ENCODE data around the gene FAAP100.

The FAAP100 gene

DNA sequence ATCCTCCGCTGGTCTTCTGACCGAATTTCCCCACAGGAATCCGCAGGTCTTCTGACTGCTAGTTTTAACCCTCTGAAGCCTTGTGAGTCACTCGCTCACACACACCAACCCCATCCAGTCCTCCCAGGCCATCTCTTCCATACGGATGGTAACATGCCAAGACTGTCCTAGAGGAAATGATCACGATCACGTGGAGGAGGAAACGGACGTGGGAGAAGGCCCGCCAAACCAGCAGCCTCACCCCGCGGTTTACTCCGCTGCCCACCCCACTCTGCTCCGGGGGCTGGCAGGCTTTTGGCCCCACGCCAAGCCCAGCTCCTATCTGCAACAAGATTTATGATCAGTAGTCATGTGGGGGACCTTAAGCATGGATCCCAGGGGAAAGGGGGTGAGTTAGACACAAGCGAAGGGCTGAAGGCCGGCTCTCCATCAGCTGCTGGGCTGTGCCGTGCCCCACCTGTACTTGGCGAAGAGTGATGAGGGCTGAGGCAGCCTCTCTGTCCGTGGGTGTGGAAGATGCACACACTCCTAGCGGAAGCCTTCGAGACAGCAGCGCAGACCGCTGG, 1.5 kb upstream of the FAAP100 start:
- peak in 1 of 51 donors; percentile 58 for DNase-seq

- DNase-seq: peak in 36 of 51 donors; percentile 13 to 76 (median 48)
Observed at GRCh38 chr17:81553018-81553615, 964 bp upstream of the FAAP100 start.

DNA sequence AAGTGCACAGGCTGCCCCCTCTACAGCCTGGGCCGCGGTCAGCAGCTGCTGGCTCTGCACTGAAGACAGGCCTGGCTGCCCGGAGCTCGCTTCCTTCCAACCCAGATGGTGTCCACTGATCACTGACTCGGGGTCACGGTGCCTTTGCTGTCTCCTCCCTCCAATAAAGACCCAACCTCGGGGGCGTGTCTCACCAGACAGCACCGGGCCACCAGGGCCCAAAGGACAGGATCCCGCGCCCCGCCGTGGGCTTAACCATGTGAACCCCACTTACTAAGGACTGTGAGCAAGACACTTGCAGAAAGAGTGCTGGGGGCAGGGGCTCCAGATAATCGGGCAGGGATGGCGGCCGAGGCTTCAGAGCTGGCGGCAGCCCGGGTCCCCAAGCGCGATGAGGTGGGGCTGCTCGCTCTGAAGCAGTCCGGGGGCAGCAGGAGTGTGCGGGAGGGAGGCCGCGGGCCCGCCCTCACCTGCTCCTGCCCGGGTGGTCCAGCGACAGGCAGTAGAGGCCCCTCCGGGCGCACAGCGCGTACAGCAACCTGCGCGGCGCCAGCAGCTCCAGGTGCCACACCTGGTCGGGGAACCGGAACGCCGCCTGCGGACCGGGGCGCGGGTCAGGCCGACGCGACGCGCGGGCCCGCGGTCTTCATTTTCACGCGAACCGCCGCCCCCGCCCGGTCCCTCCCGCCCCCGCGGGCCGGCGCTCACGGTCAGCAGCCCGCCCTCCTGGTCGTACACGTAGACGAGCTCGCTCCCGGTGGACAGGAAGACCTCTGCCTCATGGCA, 502 bp downstream of the FAAP100 start:
- DNase-seq: peak in 2 of 51 donors; percentile 3 to 22

GRCh38 chr17:81550830-81551457, 1.2 kb downstream of the FAAP100 start:
- DNase-seq: no peak

DNA sequence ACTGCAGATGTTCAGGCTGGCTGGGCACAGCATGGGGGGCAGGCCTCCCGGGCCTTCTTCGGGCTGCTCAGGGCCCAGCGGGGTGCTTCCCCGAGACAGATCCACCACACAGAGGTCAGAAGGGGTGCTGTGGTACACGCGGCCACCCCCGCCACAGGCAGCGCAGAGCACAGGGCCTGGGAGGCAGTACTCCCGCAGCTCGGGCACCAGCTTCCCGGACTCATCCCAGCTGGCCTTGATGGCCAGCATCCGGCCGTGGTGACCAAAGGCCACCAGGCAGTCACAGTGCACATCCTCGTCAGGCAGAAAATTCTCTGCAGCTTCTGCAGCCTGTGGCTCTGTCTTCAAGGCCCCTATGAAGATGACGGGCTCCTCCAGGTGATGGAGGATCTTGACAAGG, 1.9 kb downstream of the FAAP100 start:
- DNase-seq: no peak

- DNase-seq: no peak
Observed at GRCh38 chr17:81549826-81550225, 2.3 kb downstream of the FAAP100 start.

- no peak for DNase-seq
Observed at GRCh38 chr17:81549031-81549557, 3.1 kb downstream of the FAAP100 start.

DNA sequence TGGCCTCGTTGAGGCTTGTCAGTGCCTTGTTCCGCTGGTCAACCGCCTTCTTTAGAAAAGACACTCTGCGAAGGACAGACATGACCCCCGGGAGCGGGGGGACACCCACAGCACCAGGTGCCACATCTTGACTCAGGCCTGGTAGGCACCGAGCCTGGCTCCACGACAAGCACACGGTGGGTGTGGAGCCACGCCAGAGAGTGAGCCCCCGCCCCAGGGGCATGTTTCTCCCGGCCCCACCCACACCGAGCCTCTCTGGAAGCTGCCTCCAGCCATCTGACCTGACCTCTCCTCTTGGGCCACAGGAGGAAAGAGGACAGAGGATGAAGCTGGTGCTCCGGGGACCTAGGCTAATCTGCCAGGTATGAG, 4.6 kb downstream of the FAAP100 start:
- DNase-seq: no peak

- DNase-seq: no peak
Observed at GRCh38 chr17:81546906-81547613, 5.1 kb downstream of the FAAP100 start.

GRCh38 chr17:81545160-81545949, 6.8 kb downstream of the FAAP100 start:
- DNase-seq: no peak

- no peak for DNase-seq
Observed at GRCh38 chr17:81544281-81544974, 7.7 kb downstream of the FAAP100 start.

DNA sequence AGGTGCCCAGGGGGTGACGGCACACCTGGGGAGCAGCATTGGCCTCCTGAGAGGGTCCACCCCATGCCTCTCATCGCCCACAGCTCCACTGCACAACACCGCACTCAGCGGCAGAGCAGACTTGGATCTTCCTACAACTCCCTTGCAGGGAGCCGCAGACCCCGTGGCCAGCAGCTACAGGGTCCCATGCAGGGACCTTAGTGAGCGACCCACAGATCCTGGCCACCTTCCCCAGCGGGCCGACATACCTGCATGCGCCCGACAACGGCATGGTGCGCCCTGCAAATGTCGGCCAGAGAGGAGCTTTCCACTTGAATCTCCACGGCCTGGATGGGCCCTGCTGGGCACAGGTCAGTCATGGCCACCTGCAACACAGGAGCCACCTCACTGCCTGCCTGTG, 8.4 kb downstream of the FAAP100 start:
- no peak for DNase-seq

- no peak for DNase-seq
Observed at GRCh38 chr17:81543339-81543675, 8.8 kb downstream of the FAAP100 start.

- no peak for DNase-seq
Observed at GRCh38 chr17:81542431-81543338, 9.5 kb downstream of the FAAP100 start.

DNA sequence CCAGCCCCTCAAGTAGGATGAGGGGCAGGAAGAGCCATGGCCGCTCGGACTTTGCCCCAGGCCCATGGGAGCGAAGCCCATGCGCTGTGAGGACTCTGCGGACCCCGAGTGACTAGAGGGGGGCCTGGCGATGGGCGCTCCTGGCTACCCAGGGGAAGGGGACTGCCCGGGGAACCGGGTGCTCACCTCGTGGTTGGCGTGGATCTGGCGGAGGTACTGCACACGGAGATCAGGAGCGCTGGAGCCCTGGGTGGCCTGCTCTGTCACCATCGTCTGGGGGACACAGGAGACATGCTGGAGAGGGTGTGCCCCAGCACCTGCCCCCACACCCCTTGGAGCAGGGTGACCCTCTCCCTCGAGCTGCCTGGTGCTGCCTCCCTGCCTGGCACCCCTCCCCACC, 11.0 kb downstream of the FAAP100 start:
- DNase-seq: no peak

GRCh38 chr17:81540676-81541027, 11.5 kb downstream of the FAAP100 start:
- DNase-seq: no peak

DNA sequence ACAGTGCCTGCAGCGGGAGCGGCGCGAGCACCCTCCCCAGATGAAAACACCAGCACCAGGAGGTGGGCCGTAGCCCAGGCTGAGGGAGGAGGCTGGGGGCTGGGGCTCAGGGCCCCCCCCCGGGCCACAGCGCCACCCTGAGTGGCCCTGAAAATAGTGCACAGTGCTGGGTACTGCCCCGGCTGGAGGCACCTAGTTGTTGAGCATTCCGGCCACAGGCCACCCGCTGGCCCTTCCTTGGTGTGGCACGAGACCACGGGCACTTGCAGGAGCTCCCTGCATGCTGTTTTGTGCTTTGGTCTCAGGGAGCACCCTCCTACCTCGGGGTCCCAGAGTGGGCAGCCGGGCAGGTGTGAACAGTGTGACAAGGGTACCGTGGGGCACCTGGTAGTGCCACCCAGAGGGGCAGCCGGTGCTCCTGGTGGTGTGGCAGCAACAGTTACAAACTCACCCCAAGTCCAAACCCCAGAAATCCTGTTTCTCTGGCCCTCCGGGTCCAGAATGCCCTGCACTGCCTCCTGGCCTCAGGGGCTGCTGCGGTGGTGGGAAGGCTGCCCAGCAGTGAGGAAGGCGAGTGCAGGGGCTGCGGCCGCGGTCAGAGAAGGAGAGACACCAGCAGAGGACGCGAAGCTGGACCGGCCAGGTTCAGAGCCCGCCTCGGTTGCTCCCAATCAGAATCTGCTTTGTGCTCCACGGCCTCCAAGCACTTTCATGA, 12.0 kb downstream of the FAAP100 start:
- no peak for DNase-seq

DNA sequence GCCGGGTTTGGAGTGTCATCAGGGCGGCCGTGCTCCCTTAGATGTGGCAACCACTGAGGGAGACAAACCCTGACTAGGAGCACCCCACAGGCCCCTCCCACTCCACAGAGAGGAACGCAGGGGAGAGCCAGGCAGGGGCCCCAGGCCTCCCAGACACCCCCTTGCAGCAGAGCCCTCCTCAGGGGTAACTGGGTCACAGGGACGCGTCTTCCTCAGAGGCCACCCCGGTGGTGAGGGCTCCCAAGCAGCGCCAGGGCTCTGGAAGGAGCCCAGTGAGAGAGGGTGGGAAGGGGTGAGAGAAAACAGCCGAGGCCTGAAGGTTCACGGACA, 12.6 kb downstream of the FAAP100 start:
- DNase-seq: no peak
